IPS DF 4.7 (cell line): Measurements from ENCODE around the gene PPP1R9A.
"Not testable (repeated sequence)": the region's sequence is repeated elsewhere in the genome, so short reads cannot be mapped to it uniquely, and the experiment has no call there.

Source experiments
- DNase-seq: peaks from one replicate; pipeline ENCODE4 v3.0.0-alpha.2; 2013; ENCODE audit warnings: low spot score; ENCODE audit errors: extremely low read depth

The PPP1R9A gene

GRCh38 chr7:94972296-94972695 lies 64.9 kb downstream of the PPP1R9A start:
- no peak for DNase-seq

GRCh38 chr7:94973844-94974243 lies 66.5 kb downstream of the PPP1R9A start:
- DNase-seq, result no peak

GRCh38 chr7:94974423-94974822 lies 67.0 kb downstream of the PPP1R9A start:
- no peak for DNase-seq

- no peak for DNase-seq
These were observed 67.9 kb downstream of the PPP1R9A start for GRCh38 chr7:94975336-94975735.

- DNase-seq, result no peak
These were observed 73.2 kb downstream of the PPP1R9A start for GRCh38 chr7:94980418-94981142.

GRCh38 chr7:94995921-94996320 lies 88.5 kb downstream of the PPP1R9A start:
- no peak for DNase-seq

- DNase-seq, result no peak
These were observed 89.0 kb downstream of the PPP1R9A start for GRCh38 chr7:94996369-94996768.

GRCh38 chr7:94997547-94997946 lies 90.2 kb downstream of the PPP1R9A start:
- DNase-seq, result no peak

GRCh38 chr7:94998266-94999068 lies 91.1 kb downstream of the PPP1R9A start:
- DNase-seq, result no peak

- no peak for DNase-seq
These were observed 91.6 kb downstream of the PPP1R9A start for GRCh38 chr7:94999069-94999351.

GRCh38 chr7:94999601-95000000 lies 92.2 kb downstream of the PPP1R9A start:
- not testable (repeated sequence) for DNase-seq

- no peak for DNase-seq
These were observed 93.9 kb downstream of the PPP1R9A start for GRCh38 chr7:95001258-95001657.

- no peak for DNase-seq
These were observed 94.6 kb downstream of the PPP1R9A start for GRCh38 chr7:95001815-95002561.

GRCh38 chr7:95002775-95003174 lies 95.4 kb downstream of the PPP1R9A start:
- no peak for DNase-seq

GRCh38 chr7:95004618-95005247 lies 97.3 kb downstream of the PPP1R9A start:
- no peak for DNase-seq

- DNase-seq, result no peak
These were observed 98.6 kb downstream of the PPP1R9A start for GRCh38 chr7:95006010-95006409.

- not testable (repeated sequence) for DNase-seq
These were observed 101.4 kb downstream of the PPP1R9A start for GRCh38 chr7:95008773-95009172.

- DNase-seq, result no peak
These were observed 103.9 kb downstream of the PPP1R9A start for GRCh38 chr7:95011146-95011928.

- DNase-seq, result no peak
These were observed 104.6 kb downstream of the PPP1R9A start for GRCh38 chr7:95011995-95012394.

GRCh38 chr7:95018021-95018420 lies 110.6 kb downstream of the PPP1R9A start:
- DNase-seq, result no peak

- DNase-seq, result no peak
These were observed 118.6 kb downstream of the PPP1R9A start for GRCh38 chr7:95026018-95026417.
